ENCODE measurements around the gene CNNM1.
A peak's percentile ranks its signal among the peaks of the same experiment; 100 is the strongest.

Gene CNNM1

GRCh38 chr10:99418910-99419624 lies 89.9 kb downstream of the CNNM1 start:
- no peak for DNase-seq (ENCODE audit: low spot score)

DNA sequence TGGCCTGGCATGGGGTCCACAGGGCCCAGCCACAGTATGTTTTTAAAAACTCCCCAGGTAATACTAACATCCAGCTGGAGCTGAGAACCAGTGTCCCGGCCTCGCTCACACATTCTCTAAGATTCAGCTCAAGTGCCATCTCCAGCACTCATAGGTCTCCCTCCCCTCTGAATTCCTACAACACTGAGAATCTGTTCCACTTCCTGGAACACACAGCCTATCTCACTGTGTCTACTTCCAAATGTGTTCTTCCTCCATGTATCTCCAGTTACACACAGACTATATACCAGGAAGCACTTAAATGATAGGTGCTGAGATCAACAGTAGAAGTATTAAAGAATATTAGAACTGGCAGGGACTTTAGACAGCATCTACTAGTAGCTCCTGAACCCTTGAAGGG lies 90.5 kb downstream of the CNNM1 start:
- no peak for DNase-seq (ENCODE audit: low spot score)

DNA sequence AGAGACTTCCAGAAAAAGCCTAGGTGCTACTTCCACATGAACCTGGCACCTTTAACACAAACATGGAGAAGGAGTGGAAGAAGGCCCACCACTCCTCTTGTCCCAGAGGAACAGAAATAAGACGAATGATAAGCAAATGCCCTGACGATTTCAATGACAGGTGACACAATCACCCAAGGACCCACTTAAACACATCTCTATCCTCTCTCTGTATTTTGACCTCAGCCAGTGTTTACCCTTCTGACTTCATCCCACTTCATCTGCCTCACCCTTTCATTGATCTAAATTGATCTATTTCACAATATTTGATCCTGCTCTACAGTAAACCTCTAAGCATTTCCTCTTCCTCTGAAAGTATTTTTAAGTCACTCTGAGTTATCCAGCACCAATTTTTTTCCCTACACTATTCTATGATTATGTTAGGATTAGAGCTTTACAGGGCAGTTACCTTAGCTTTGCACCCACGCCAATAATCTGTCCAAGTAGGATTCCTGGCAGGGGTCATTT lies 92.1 kb downstream of the CNNM1 start:
- DNase-seq (ENCODE audit: low spot score) = no peak

- DNase-seq (ENCODE audit: low spot score) = peak; percentile 80
Observed at GRCh38 chr10:99422529-99423096, 93.5 kb downstream of the CNNM1 start.

DNA sequence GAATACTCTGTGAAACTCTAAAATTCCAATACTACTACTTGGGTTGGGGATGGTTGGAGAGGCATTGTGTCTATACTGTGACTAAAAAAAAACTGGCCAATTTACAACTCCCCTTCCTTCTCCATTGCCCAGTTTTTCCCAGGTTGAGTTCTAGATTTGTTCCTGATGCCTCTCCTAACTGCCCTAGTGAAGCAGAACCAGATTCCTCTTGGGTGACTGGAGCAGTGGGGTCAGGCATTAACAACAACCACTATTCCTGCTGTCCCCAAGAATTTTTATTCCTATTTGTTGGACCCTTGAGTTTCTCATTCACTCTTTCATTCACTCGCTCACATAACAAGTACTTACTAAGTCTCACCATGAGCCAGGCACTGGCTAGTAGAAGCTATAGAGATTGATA lies 95.5 kb downstream of the CNNM1 start:
- no peak for DNase-seq (ENCODE audit: low spot score)

- DNase-seq (ENCODE audit: low spot score) = no peak
Observed at GRCh38 chr10:99425204-99425603, 96.0 kb downstream of the CNNM1 start.

DNA sequence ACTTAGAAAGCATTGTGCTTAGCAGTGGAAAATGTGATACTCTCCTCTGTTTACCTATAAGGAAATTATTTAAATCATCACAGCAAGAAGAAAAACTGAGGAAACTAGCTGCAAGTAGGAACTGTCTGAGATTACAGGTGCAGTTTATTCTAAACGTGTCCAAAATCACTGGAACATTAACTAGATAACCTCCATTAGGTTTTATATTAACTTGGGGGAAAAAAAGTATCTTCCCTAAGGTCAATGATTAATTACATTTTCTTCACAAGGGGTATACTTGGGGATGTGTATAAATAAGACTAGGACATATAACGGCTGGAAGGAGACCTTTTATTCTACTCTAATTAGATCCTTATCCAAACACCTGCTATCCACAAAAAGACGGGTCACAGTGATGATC lies 97.5 kb downstream of the CNNM1 start:
- DNase-seq (ENCODE audit: low spot score) = no peak

- DNase-seq (ENCODE audit: low spot score) = no peak
Observed at GRCh38 chr10:99427566-99428190, 98.5 kb downstream of the CNNM1 start.

DNA sequence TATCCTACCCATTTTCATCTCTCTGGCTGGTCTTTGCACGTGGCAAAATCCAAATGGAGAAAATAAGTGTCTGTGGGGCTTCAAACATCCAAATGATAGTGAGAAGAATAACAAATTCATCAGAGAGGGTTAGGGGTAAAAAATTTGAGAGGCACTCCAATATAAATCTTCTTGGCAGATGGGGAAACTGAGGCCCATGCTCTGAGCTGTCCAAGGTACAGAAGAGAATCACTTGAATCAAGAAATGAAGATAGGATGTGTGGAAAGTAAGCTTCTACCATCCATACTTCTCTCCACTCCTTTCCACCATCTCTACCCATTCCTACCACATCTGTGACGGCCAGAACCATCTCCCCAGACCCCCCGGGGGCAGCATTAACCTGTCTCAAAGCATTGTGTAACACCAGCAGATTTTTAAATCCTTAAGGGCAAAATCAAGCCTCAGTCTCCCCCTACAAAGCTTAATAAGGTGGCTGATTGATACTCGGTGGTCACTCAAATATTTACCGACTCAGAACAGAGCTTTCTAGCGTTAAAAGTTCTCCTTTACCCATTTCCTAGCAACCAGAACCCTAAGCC lies 100.5 kb downstream of the CNNM1 start:
- no peak for DNase-seq (ENCODE audit: low spot score)

GRCh38 chr10:99430116-99430450 lies 100.9 kb downstream of the CNNM1 start:
- DNase-seq (ENCODE audit: low spot score) = no peak

DNA sequence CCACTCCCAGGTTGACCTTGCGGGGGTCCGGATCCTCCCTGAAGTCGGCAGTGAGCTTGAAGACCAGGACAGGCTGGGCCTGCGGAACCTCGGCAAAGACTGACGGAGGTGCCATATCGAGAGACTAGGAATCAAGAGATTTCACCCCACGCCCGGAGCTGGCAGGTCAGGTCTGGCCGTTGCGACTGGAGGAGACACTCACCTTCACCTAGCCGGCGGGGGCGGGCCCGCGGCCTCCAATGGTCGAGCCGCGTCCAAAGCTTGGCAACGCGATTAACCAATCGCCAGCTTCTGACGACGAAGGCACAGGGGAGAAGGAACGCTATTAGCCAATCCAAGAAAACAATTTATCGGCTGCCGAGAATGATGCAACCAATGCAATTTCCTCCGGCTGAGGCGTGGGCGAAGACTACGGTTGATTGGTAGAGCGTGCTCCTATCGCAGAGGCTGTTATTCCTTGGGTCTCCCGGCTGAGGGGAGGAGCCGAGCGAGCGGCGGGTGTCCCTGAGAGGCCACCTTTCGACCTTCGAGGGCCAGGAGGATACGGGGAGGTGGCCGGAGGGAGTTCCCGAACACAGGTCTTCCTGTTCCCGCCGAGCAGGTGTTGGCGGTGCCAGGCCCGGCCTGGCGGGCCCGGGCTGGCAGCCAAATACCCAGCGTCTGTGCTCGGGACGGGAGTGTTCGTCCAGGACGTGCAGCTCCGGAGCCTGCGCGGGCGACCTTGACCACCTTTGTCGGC lies 101.5 kb downstream of the CNNM1 start, which contains the start of gene GOT1:
GOT1 (minus strand) TSS at position 174 of the 739 bp plus-strand sequence; CDS start at position 115, 59 bp downstream.
- peak; percentile 99 for DNase-seq (ENCODE audit: low spot score)

DNA sequence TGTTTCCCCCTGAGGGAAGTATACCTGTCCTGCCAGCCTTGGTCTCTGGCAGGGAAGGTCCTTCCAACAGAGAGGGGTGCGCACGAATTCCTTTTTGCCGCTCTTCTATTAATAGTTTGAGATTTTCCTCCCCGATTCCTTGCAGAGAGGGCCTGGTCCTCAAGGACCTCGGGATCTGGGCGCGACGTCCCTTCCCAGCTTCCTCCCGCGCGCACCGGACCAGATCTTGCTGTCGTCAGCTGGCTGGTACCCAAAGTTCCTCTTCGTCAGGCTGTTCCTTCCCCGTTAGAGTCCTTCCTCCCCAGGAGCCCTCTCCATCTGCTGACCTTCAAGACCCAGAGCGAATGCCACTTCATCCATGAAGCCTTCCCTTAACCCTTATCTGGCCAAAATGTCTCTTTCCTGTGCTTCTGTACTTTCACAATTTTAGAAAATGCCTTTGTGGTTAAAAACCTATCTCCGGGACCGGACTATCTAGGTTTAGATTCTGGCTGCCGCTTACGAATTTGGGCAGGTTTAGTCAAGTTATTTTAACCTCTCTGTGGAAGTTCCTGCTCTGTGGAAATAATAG lies 102.1 kb downstream of the CNNM1 start:
- peak; percentile 76 for DNase-seq (ENCODE audit: low spot score)

DNA sequence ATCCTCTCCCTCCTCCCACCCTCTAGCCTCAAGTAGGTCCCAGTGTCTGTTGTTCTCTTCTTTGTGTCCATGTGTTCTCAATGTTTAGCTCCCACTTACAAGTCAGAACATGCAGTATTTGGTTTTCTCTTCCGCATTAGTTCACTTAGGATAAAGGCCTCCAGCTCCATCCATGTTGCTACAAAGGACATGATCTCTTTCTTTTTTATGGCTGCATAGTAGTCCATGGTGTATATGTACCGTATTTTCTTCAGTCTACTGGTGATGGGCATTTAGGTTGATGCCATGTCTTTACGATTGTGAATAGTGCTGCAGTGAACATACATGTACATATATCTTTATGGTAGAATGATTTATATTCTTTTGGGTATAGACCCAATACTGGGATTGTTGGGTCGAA lies 102.9 kb downstream of the CNNM1 start:
- no peak for DNase-seq (ENCODE audit: low spot score)

GRCh38 chr10:99432881-99433280 lies 103.7 kb downstream of the CNNM1 start:
- no peak for DNase-seq (ENCODE audit: low spot score)

DNA sequence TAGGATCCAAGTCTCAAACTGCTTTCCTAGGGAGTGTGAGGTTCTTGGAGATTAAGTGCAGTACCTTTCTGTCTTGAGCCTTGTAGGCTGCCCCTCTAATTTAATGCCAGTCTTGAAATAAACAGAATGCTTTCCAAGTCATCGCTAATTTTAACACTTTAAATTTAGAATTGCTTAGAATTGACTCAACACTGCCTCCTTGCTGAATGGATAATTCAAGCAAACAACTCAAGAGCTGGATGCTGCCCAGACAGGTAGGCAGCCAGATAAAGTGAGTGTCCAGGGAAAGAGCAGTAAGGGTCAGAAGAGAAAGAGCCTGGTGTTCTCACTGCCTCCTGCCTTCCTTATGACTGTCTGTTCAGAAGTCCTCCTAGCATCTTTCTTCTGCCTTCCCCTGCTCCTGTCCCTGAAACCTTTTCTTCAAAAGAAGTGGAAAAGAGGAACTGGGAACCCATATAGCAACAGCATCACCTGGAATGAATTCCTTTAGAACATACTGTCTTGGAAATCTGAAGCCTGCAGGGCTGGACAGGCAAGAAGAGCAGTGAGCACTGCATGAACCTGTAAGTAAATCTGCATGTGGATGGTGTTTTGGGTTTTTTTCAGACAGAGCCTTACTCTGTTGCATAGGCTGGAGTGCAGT lies 104.3 kb downstream of the CNNM1 start:
- DNase-seq (ENCODE audit: low spot score) = no peak

- peak; percentile 79 for DNase-seq (ENCODE audit: low spot score)
Observed at GRCh38 chr10:99435986-99436638, 107.0 kb downstream of the CNNM1 start.

GRCh38 chr10:99438890-99439289 lies 109.7 kb downstream of the CNNM1 start:
- no peak for DNase-seq (ENCODE audit: low spot score)

DNA sequence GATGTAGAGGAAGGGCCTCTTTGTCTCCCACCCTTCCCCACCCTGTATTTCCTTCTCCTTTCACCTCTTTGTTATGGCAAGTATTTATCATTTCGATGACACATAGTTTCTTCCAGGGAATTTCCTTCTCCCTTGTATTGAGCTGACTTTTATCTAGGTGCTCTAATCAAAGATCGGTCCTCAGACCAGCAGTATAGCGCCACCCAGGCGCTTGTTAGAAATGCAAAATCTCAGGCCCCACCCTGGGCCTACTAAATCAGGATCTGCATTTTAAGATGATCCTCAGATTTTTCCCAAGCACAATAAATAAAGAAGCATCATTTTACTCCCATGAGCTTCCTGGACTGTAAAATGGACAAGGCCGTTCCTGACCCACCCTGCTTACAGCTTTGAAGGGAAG lies 113.2 kb downstream of the CNNM1 start:
- DNase-seq (ENCODE audit: low spot score) = no peak

- DNase-seq (ENCODE audit: low spot score) = no peak
Observed at GRCh38 chr10:99443500-99443899, 114.3 kb downstream of the CNNM1 start.

All from pons (tissue), 1 donor.